Measurements from ENCODE around the gene FSIP1. TPM values are rescaled to one million over a fixed set of nuclear protein-coding genes. Genes with fewer than 3 reads are reported as not detected.

The FSIP1 gene
- polyA plus RNA-seq, 3 donors, result 0.10 to 0.48 (median 0.21) TPM

DNA sequence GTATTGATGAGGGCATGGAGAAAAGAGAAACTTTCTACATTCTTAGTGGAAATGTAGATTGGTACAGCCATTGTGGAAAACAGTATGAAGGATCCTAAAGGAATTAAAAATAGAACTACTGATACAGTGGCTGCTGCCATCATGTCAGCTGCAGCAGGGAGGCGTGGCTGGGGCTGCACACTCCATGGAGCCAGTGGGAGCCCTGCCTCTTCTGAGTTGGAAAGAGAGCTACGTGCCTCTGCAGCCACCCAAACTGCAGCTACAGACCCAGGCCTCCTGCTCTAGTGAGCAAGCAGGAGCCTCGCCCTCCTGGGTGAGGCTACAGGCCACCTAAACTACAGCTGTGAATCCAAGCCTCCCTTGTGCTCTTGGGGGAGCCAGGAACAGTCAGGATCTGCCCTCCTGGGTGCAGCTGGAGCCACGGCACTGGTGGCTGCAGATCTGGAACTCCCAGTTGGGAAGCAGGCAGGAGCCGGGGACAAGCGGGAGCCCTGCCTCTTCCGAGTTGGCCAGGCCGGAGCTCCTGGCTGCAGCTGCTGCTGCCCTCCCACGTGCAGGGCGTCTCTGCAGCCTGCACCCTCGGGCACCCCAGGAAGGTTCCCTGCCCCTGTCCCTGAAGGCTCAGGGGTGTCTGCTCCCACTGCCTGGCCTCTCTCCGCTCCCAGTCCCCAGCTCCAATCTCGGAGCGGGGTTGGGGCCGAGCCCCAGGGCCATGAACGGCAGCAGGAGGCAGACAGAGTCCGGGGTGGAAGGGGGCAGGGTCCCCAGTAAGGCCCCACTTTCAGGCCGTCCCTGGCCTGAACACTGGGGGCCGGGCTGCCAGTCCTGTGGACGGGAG lies 137.3 kb downstream of the FSIP1 start:
- peaks cover 0 to 2% (median 1%) of the 10 kb centered on the region in 3 donors for H3K27me3 Mint-ChIP-seq (ENCODE audit: low read depth in 3 of 3)
- Histone ChIP-seq H3K4me1 (ENCODE audit: control insufficient read depth in 1 of 2, insufficient read depth in 2 of 2, low read length in 2 of 2) (no peaks in the 10 kb centered on the region), H3K36me3 (replicated peaks in 1 of 2; ENCODE audit: control insufficient read depth in 1 of 2, insufficient read depth in 2 of 2, low read length in 2 of 2) (no peaks in the 10 kb centered on the region), H4K20me1 (ENCODE audit: insufficient read depth, low read length) (no peaks in the 10 kb centered on the region), H3K9me3 (replicated peaks in 1 of 2; ENCODE audit: control insufficient read depth in 1 of 2, insufficient read depth in 1 of 2, low read length in 2 of 2) (no peaks in the 10 kb centered on the region), H2AFZ (ENCODE audit: insufficient read depth, low read depth, low read length, poor library complexity, severe bottlenecking) (no peak overlapping the region), H3K27ac (ENCODE audit: low read depth in 1 of 2, low read length in 2 of 2) (no peak overlapping the region), H3K4me3 (replicated peaks in 1 of 3; ENCODE audit: low read depth in 2 of 3, low read length in 3 of 3) (no peak overlapping the region), H3K27me3 (ENCODE audit: control insufficient read depth in 2 of 2, insufficient read depth in 2 of 2, low read length in 2 of 2) (no peaks in the 10 kb centered on the region), H3K4me2 (replicated peaks; ENCODE audit: extremely low read depth, low read length, poor library complexity, severe bottlenecking) (no peak overlapping the region), H3K79me2 (ENCODE audit: insufficient read depth, low read length) (no peaks in the 10 kb centered on the region), H3K9ac (ENCODE audit: insufficient read depth, low read length, poor library complexity, severe bottlenecking) (no peak overlapping the region)
- H3K36me3 Mint-ChIP-seq, result no peaks in the 10 kb centered on the region
- intact Hi-C loops (cut with micrococcal nuclease), result no loop called here
- no peak overlapping the region for H3K27ac Mint-ChIP-seq
- 95% methylated on average over 19 of the region's 20 CpGs for whole genome bisulfite sequencing (ENCODE audit: insufficient coverage)
- no peak overlapping the region for H3K4me3 Mint-ChIP-seq
- TF ChIP-seq, protein P1, sequence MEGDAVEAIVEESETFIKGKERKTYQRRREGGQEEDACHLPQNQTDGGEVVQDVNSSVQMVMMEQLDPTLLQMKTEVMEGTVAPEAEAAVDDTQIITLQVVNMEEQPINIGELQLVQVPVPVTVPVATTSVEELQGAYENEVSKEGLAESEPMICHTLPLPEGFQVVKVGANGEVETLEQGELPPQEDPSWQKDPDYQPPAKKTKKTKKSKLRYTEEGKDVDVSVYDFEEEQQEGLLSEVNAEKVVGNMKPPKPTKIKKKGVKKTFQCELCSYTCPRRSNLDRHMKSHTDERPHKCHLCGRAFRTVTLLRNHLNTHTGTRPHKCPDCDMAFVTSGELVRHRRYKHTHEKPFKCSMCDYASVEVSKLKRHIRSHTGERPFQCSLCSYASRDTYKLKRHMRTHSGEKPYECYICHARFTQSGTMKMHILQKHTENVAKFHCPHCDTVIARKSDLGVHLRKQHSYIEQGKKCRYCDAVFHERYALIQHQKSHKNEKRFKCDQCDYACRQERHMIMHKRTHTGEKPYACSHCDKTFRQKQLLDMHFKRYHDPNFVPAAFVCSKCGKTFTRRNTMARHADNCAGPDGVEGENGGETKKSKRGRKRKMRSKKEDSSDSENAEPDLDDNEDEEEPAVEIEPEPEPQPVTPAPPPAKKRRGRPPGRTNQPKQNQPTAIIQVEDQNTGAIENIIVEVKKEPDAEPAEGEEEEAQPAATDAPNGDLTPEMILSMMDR (IDR thresholded peaks at IDR 0.05), result no peak
- H3K4me1 Mint-ChIP-seq, result no peaks in the 10 kb centered on the region
- DNase-seq, result no peak
- H3K9me3 Mint-ChIP-seq, result no peaks in the 10 kb centered on the region

DNA sequence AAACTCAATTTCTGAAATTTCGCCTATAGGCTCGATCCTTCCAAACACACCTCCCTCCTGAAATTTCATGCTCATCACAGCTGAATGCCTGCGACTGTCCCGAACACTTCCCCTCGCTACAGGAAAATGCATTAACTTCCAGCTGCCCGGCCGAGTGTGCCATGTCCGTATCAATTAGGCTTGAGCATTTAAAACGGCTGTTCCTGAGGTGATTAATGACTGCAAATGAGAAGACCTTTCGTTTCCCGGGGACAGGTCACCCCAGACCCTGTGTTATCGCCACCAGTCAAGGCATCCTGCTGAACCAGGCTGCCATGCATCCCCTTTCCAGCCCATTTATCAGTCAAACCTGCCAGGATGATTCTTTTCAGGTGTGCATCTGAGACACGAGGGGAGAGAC lies 138.5 kb downstream of the FSIP1 start:
- WGBS (ENCODE audit: insufficient coverage), result 93% methylated on average over 13 of the region's 13 CpGs
- no peaks in the 10 kb centered on the region for H4K20me1 ChIP-seq (ENCODE audit: insufficient read depth, low read length)
- Mint-ChIP-seq H3K9me3 (no peaks in the 10 kb centered on the region), H3K27ac (no peak overlapping the region), H3K36me3 (no peaks in the 10 kb centered on the region), H3K4me3 (no peak overlapping the region), H3K4me1 (no peaks in the 10 kb centered on the region), H3K27me3 (ENCODE audit: low read depth in 3 of 3) (peaks cover 0 to 2% (median 1%) of the 10 kb centered on the region in 3 donors)
- intact Hi-C loops (cut with micrococcal nuclease), result no loop called here
- no peak for DNase-seq
- H3K4me3 ChIP-seq (replicated peaks in 1 of 3; ENCODE audit: low read depth in 2 of 3, low read length in 3 of 3), result no peak overlapping the region
- H3K79me2 ChIP-seq (ENCODE audit: insufficient read depth, low read length), result no peaks in the 10 kb centered on the region
- no peak overlapping the region for H2AFZ ChIP-seq (ENCODE audit: insufficient read depth, low read depth, low read length, poor library complexity, severe bottlenecking)
- TF ChIP-seq, protein P1 (IDR thresholded peaks at IDR 0.05), result no peak
- no peak overlapping the region for H3K4me2 ChIP-seq (replicated peaks; ENCODE audit: extremely low read depth, low read length, poor library complexity, severe bottlenecking)
- H3K9me3 ChIP-seq (replicated peaks in 1 of 2; ENCODE audit: control insufficient read depth in 1 of 2, insufficient read depth in 1 of 2, low read length in 2 of 2), result no peaks in the 10 kb centered on the region
- H3K27ac ChIP-seq (ENCODE audit: low read depth in 1 of 2, low read length in 2 of 2), result no peak overlapping the region
- H3K36me3 ChIP-seq (replicated peaks in 1 of 2; ENCODE audit: control insufficient read depth in 1 of 2, insufficient read depth in 2 of 2, low read length in 2 of 2), result no peaks in the 10 kb centered on the region
- H3K9ac ChIP-seq (ENCODE audit: insufficient read depth, low read length, poor library complexity, severe bottlenecking), result no peak overlapping the region
- no peaks in the 10 kb centered on the region for H3K27me3 ChIP-seq (ENCODE audit: control insufficient read depth in 2 of 2, insufficient read depth in 2 of 2, low read length in 2 of 2)
- no peaks in the 10 kb centered on the region for H3K4me1 ChIP-seq (ENCODE audit: control insufficient read depth in 1 of 2, insufficient read depth in 2 of 2, low read length in 2 of 2)

Measured in CD14-positive monocyte (primary cell).